Measurements from ENCODE around the gene IDNK. TPM values are rescaled to one million over a fixed set of nuclear protein-coding genes. Genes with fewer than 3 reads are reported as not detected.

The IDNK gene
- total and polyA plus RNA-seq, 4 donors, result 5.6 to 33.4 (median 14.7) TPM

- peaks cover 3 to 20% (median 8%) of the 10 kb centered on the region in 4 donors for H3K4me1 ChIP-seq (ENCODE audit: control insufficient read depth in 4 of 4, insufficient read depth in 4 of 4, low read length in 3 of 4)
- H3K36me3 ChIP-seq (ENCODE audit: control insufficient read depth in 4 of 4, insufficient read depth in 3 of 4, low read depth in 1 of 4, low read length in 3 of 4), result no peaks in the 10 kb centered on the region
- 88% methylated on average over 3 of the region's 3 CpGs for WGBS
- DNase-seq (ENCODE audit: low spot score), result no peak
- H3K4me3 ChIP-seq (ENCODE audit: low read depth in 1 of 3, low read length in 3 of 3), result no peak overlapping the region
- H3K9ac ChIP-seq (ENCODE audit: low read depth in 1 of 2, low read length in 2 of 2), result no peak overlapping the region
- H3K27me3 ChIP-seq (ENCODE audit: control insufficient read depth in 4 of 4, insufficient read depth in 4 of 4, low read length in 3 of 4), result no peaks in the 10 kb centered on the region
- no peak overlapping the region for H3K27ac ChIP-seq (ENCODE audit: low read depth in 1 of 2, low read length in 2 of 2)
- TF ChIP-seq RXRA (IDR thresholded peaks at IDR 0.05) (no peak), ATF3 (IDR thresholded peaks at IDR 0.05) (no peak), ZBTB33 (IDR thresholded peaks at IDR 0.05) (no peak), NR2F2 (IDR thresholded peaks at IDR 0.05) (no peak), SP1 (IDR thresholded peaks at IDR 0.05) (no peak), FOXA2 (IDR thresholded peaks at IDR 0.05) (no peak), HNF4G (IDR thresholded peaks at IDR 0.05) (no peak)
- no peaks in the 10 kb centered on the region for H3K9me3 ChIP-seq (ENCODE audit: control insufficient read depth in 4 of 4, low read length in 3 of 4)
Observed at GRCh38 chr9:83691492-83691891, 68.5 kb downstream of the IDNK start.

Small RNA genes lying within 50 kb of the gene (small RNA-seq; reads per million reads assigned to genes)
- gene RNU4-15P, result not detected

Other genes starting within 250 kb of the IDNK start
- under 1 TPM; 0.61 to 0.75 TPM for gene FRMD3, start 84.7 kb upstream of the IDNK start, total RNA-seq
- under 1 TPM; 0.16 to 0.36 TPM for gene FRMD3, start 84.7 kb upstream of the IDNK start, polyA plus RNA-seq
- gene UBQLN1, start 84.8 kb downstream of the IDNK start, total RNA-seq, result 10 to 100 TPM; 77.3 to 88.8 TPM
- gene UBQLN1, start 84.8 kb downstream of the IDNK start, polyA plus RNA-seq, result 10 to 100 TPM; 42.7 to 48.9 TPM
- 1 to 10 TPM; 3.5 to 6.1 TPM for gene GKAP1, start 194.6 kb downstream of the IDNK start, total RNA-seq
- gene GKAP1, start 194.6 kb downstream of the IDNK start, polyA plus RNA-seq, result 10 to 100 TPM in 1 of 2 donors, 1 to 10 TPM in 1; 3.2 to 10.9 TPM